ENCODE results near the gene SAP30.

Gene SAP30

GRCh38 chr4:173347467-173347866 is 23.3 kb upstream of the SAP30 start:
- H3K4me1 Mint-ChIP-seq, result peaks cover 8% of the 10 kb centered on the region
- H3K36me3 Mint-ChIP-seq, result no peaks in the 10 kb centered on the region
- H3K9me3 Mint-ChIP-seq, result no peaks in the 10 kb centered on the region
- H3K27ac Mint-ChIP-seq, result no peak overlapping the region
- H3K4me3 Mint-ChIP-seq, result no peak overlapping the region
- no peak for ATAC-seq
- H3K27me3 Mint-ChIP-seq, result no peaks in the 10 kb centered on the region

- no peaks in the 10 kb centered on the region for H3K27me3 Mint-ChIP-seq
- no peak for ATAC-seq
These were observed 12.8 kb upstream of the SAP30 start for GRCh38 chr4:173357939-173358338.

GRCh38 chr4:173360587-173361221 is 10.1 kb upstream of the SAP30 start:
- H3K27ac Mint-ChIP-seq, result no peak overlapping the region

More at GRCh38 chr4:173357939-173358338, 12.8 kb upstream of the SAP30 start:
- H3K4me3 Mint-ChIP-seq, result no peak overlapping the region
- H3K36me3 Mint-ChIP-seq, result no peaks in the 10 kb centered on the region
- no peaks in the 10 kb centered on the region for H3K4me1 Mint-ChIP-seq
- H3K9me3 Mint-ChIP-seq, result no peaks in the 10 kb centered on the region
- no peak overlapping the region for H3K27ac Mint-ChIP-seq

GRCh38 chr4:173362666-173363065 is 8.1 kb upstream of the SAP30 start:
- Mint-ChIP-seq H3K27me3 (no peaks in the 10 kb centered on the region), H3K36me3 (no peaks in the 10 kb centered on the region), H3K4me3 (no peak overlapping the region), H3K4me1 (no peaks in the 10 kb centered on the region), H3K9me3 (no peaks in the 10 kb centered on the region), H3K27ac (no peak overlapping the region)
- no peak for ATAC-seq

More at GRCh38 chr4:173360587-173361221, 10.1 kb upstream of the SAP30 start:
- H3K36me3 Mint-ChIP-seq, result no peaks in the 10 kb centered on the region
- H3K4me1 Mint-ChIP-seq, result no peaks in the 10 kb centered on the region
- no peak for ATAC-seq
- H3K9me3 Mint-ChIP-seq, result no peaks in the 10 kb centered on the region
- no peaks in the 10 kb centered on the region for H3K27me3 Mint-ChIP-seq
- no peak overlapping the region for H3K4me3 Mint-ChIP-seq

GRCh38 chr4:173365359-173365996 is 5.3 kb upstream of the SAP30 start:
- Mint-ChIP-seq H3K4me1 (peaks cover 5% of the 10 kb centered on the region), H3K27ac (no peak overlapping the region), H3K9me3 (no peaks in the 10 kb centered on the region), H3K27me3 (no peaks in the 10 kb centered on the region), H3K36me3 (no peaks in the 10 kb centered on the region), H3K4me3 (no peak overlapping the region)
- no peak for ATAC-seq

- no peak overlapping the region for H3K4me3 Mint-ChIP-seq
- peaks cover 14% of the 10 kb centered on the region for H3K4me1 Mint-ChIP-seq
- no peak for ATAC-seq
- no peaks in the 10 kb centered on the region for H3K36me3 Mint-ChIP-seq
- H3K27ac Mint-ChIP-seq, result no peak overlapping the region
- H3K9me3 Mint-ChIP-seq, result no peaks in the 10 kb centered on the region
- no peaks in the 10 kb centered on the region for H3K27me3 Mint-ChIP-seq
These were observed 3.5 kb upstream of the SAP30 start for GRCh38 chr4:173367285-173367684.

GRCh38 chr4:173367946-173368345 is 2.8 kb upstream of the SAP30 start:
- no peak for ATAC-seq
- no peak overlapping the region for H3K4me3 Mint-ChIP-seq
- no peaks in the 10 kb centered on the region for H3K36me3 Mint-ChIP-seq
- H3K4me1 Mint-ChIP-seq, result peaks cover 15% of the 10 kb centered on the region
- no peaks in the 10 kb centered on the region for H3K9me3 Mint-ChIP-seq
- H3K27ac Mint-ChIP-seq, result no peak overlapping the region
- peaks cover 2% of the 10 kb centered on the region for H3K27me3 Mint-ChIP-seq

GRCh38 chr4:173370130-173370476 is 651 bp upstream of the SAP30 start:
- Mint-ChIP-seq H3K27ac (peak overlapping the region; percentile 83), H3K27me3 (peaks cover 9% of the 10 kb centered on the region), H3K9me3 (no peaks in the 10 kb centered on the region), H3K4me1 (peaks cover 21% of the 10 kb centered on the region), H3K4me3 (peak overlapping the region; percentile 100), H3K36me3 (no peaks in the 10 kb centered on the region)
- ATAC-seq, result peak; percentile 61

- Mint-ChIP-seq H3K4me3 (peak overlapping the region; percentile 100), H3K9me3 (no peaks in the 10 kb centered on the region), H3K27ac (peak overlapping the region; percentile 83), H3K36me3 (no peaks in the 10 kb centered on the region), H3K4me1 (peaks cover 21% of the 10 kb centered on the region), H3K27me3 (peaks cover 9% of the 10 kb centered on the region)
- ATAC-seq, result peak; percentile 37
These were observed 788 bp downstream of the SAP30 start for GRCh38 chr4:173371292-173372192.

- ATAC-seq, result no peak
- peaks cover 9% of the 10 kb centered on the region for H3K27me3 Mint-ChIP-seq
- H3K4me1 Mint-ChIP-seq, result peaks cover 16% of the 10 kb centered on the region
- H3K4me3 Mint-ChIP-seq, result no peak overlapping the region
- H3K36me3 Mint-ChIP-seq, result no peaks in the 10 kb centered on the region
- H3K9me3 Mint-ChIP-seq, result no peaks in the 10 kb centered on the region
- H3K27ac Mint-ChIP-seq, result no peak overlapping the region
These were observed 3.8 kb downstream of the SAP30 start for GRCh38 chr4:173374588-173374987.

GRCh38 chr4:173379929-173380328 is 9.2 kb downstream of the SAP30 start:
- no peak for ATAC-seq
- H3K36me3 Mint-ChIP-seq, result no peaks in the 10 kb centered on the region
- H3K27me3 Mint-ChIP-seq, result peaks cover 7% of the 10 kb centered on the region
- H3K4me3 Mint-ChIP-seq, result no peak overlapping the region
- H3K27ac Mint-ChIP-seq, result no peak overlapping the region
- no peaks in the 10 kb centered on the region for H3K4me1 Mint-ChIP-seq
- H3K9me3 Mint-ChIP-seq, result no peaks in the 10 kb centered on the region

GRCh38 chr4:173380987-173381386 is 10.2 kb downstream of the SAP30 start:
- Mint-ChIP-seq H3K27ac (no peak overlapping the region), H3K4me1 (no peaks in the 10 kb centered on the region), H3K4me3 (no peak overlapping the region), H3K27me3 (peaks cover 7% of the 10 kb centered on the region), H3K9me3 (no peaks in the 10 kb centered on the region), H3K36me3 (no peaks in the 10 kb centered on the region)
- ATAC-seq, result no peak

- Mint-ChIP-seq H3K27me3 (peaks cover 7% of the 10 kb centered on the region), H3K27ac (no peak overlapping the region), H3K4me3 (no peak overlapping the region), H3K9me3 (no peaks in the 10 kb centered on the region), H3K36me3 (no peaks in the 10 kb centered on the region), H3K4me1 (no peaks in the 10 kb centered on the region)
- no peak for ATAC-seq
These were observed 10.9 kb downstream of the SAP30 start for GRCh38 chr4:173381610-173382009.

- no peak for ATAC-seq
- Mint-ChIP-seq H3K36me3 (no peaks in the 10 kb centered on the region), H3K4me3 (no peak overlapping the region), H3K27ac (no peak overlapping the region), H3K27me3 (peaks cover 7% of the 10 kb centered on the region), H3K9me3 (no peaks in the 10 kb centered on the region), H3K4me1 (no peaks in the 10 kb centered on the region)
These were observed 11.6 kb downstream of the SAP30 start for GRCh38 chr4:173382349-173382748.

- Mint-ChIP-seq H3K4me1 (no peaks in the 10 kb centered on the region), H3K27ac (no peak overlapping the region), H3K9me3 (no peaks in the 10 kb centered on the region), H3K27me3 (peaks cover 7% of the 10 kb centered on the region), H3K4me3 (no peak overlapping the region), H3K36me3 (no peaks in the 10 kb centered on the region)
- ATAC-seq, result no peak
These were observed 16.0 kb downstream of the SAP30 start for GRCh38 chr4:173386751-173387150.
